Mesendoderm (in vitro differentiated cells): ENCODE results near the gene LYRM2.

Experiments
- DNase-seq: peaks from one replicate; pipeline ENCODE4 v3.0.0; 2013
- H2AK5ac ChIP-seq: 2 replicates; pipeline ENCODE4 v1.6.1; 2013; ENCODE audit warnings: low read length, inconsistent platforms
- H2BK120ac ChIP-seq: 2 replicates; pipeline ENCODE4 v1.6.1; 2013; ENCODE audit warnings: low read depth, mild to moderate bottlenecking, low read length, moderate library complexity, mixed read lengths
- H2BK15ac ChIP-seq: replicated peaks from 2 replicates; pipeline ENCODE4 v1.6.1; 2013; ENCODE audit warnings: low read depth, mild to moderate bottlenecking, moderate library complexity
- H2BK5ac ChIP-seq: 2 replicates; pipeline ENCODE4 v1.6.1; 2013; ENCODE audit warnings: low read length, inconsistent platforms
- H3K18ac ChIP-seq: 2 replicates; pipeline ENCODE4 v1.6.1; 2013; ENCODE audit warnings: mild to moderate bottlenecking, low read length, mixed read lengths
- H3K23ac ChIP-seq: one replicate; pipeline ENCODE4 v1.6.1; 2013; ENCODE audit warnings: low read length
- H3K27ac ChIP-seq: 2 replicates; pipeline ENCODE4 v1.5.1; 2013; ENCODE audit warnings: low read depth, mild to moderate bottlenecking, inconsistent platforms, low read length, moderate library complexity
- H3K27me3 ChIP-seq: 2 replicates; pipeline ENCODE4 v1.6.1; 2013; ENCODE audit warnings: low read length, control low read depth, mild to moderate bottlenecking, inconsistent platforms; ENCODE audit not compliant: insufficient read depth, poor library complexity
- H3K36me3 ChIP-seq: 2 replicates; pipeline ENCODE4 v1.6.1; 2013; ENCODE audit warnings: low read length, inconsistent platforms; ENCODE audit not compliant: control insufficient read depth, insufficient read depth
- H3K4ac ChIP-seq: one replicate; pipeline ENCODE4 v1.6.1; 2013; ENCODE audit warnings: low read depth, mild to moderate bottlenecking, low read length, moderate library complexity
- H3K4me1 ChIP-seq: 2 replicates; pipeline ENCODE4 v1.6.1; 2013; ENCODE audit warnings: low read depth, low read length, inconsistent platforms; ENCODE audit not compliant: control insufficient read depth
- H3K4me2 ChIP-seq: 2 replicates; pipeline ENCODE4 v1.6.1; 2013; ENCODE audit warnings: low read length
- H3K4me3 ChIP-seq: 2 replicates; pipeline ENCODE4 v1.5.1; 2013; ENCODE audit warnings: mild to moderate bottlenecking, low read length
- H3K56ac ChIP-seq: one replicate; pipeline ENCODE4 v1.6.1; 2013; ENCODE audit warnings: low read length
- H3K79me1 ChIP-seq: 2 replicates; pipeline ENCODE4 v1.6.1; 2013; ENCODE audit warnings: low read length, inconsistent platforms
- H3K79me2 ChIP-seq: 2 replicates; pipeline ENCODE4 v1.6.1; 2013; ENCODE audit warnings: mild to moderate bottlenecking, low read length; ENCODE audit not compliant: control insufficient read depth, insufficient read depth
- H3K9ac ChIP-seq: 2 replicates; pipeline ENCODE4 v1.6.1; 2013; ENCODE audit warnings: low read length, inconsistent platforms
- H4K5ac ChIP-seq: one replicate; pipeline ENCODE4 v1.6.1; 2013; ENCODE audit warnings: low read length
- H4K8ac ChIP-seq: one replicate; pipeline ENCODE4 v1.6.1; 2013; ENCODE audit warnings: low read depth, mild to moderate bottlenecking, control low read depth, low read length, moderate library complexity
- WGBS: extraction: QIAGEN DNeasy Blood & Tissue Kit; methylation state at CpG from one replicate; pipeline ENCODE4 v1.1.7; 2013; ENCODE audit warnings: low lambda C conversion rate, missing lambda C conversion rate; ENCODE audit not compliant: insufficient coverage; ENCODE audit errors: extremely low coverage; 5-methylcytosine and 5-hydroxymethylcytosine counted together

Gene LYRM2

GRCh38 chr6:89630488-89630887 lies 8.1 kb downstream of the LYRM2 start:
- Histone ChIP-seq H3K56ac (no peak overlapping the region), H3K4ac (no peak overlapping the region), H3K4me3 (no peak overlapping the region), H2AK5ac (no peak overlapping the region), H2BK5ac (no peak overlapping the region), H3K23ac (no peak overlapping the region), H3K18ac (no peak overlapping the region), H3K27ac (no peak overlapping the region), H3K4me2 (no peak overlapping the region), H4K8ac (no peak overlapping the region), H3K4me1 (no peaks in the 10 kb centered on the region), H3K27me3 (no peaks in the 10 kb centered on the region), H3K36me3 (peaks cover 14% of the 10 kb centered on the region), H2BK15ac (no peak overlapping the region), H4K5ac (no peak overlapping the region), H3K79me1 (no peaks in the 10 kb centered on the region), H3K9ac (no peak overlapping the region), H3K79me2 (no peaks in the 10 kb centered on the region), H2BK120ac (no peak overlapping the region)
- WGBS: no CpG with 5 or more reads among the region's 9 CpGs
- no peak for DNase-seq

DNA sequence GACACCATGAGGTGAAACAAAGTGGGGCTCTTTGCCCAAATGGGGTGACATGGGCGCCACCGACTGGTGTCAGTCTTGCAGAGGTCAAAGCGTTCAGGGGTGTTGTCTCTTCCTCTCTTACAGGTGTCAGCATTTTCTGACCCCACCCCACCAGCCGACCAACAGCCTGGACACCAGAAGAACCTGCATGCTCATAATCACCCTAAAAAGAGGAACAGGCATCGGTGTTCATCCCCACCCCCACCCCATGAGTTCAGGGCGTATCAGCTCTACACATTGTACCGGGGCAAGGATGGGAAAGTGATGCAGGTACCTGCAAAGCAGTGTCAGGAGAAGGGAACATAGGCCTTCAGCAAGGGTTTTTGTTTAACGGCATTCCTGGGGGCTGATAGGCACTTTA lies 14.8 kb downstream of the LYRM2 start:
- Histone ChIP-seq H2AK5ac (no peak overlapping the region), H3K79me1 (no peaks in the 10 kb centered on the region), H3K79me2 (no peaks in the 10 kb centered on the region), H4K8ac (no peak overlapping the region), H4K5ac (no peak overlapping the region), H2BK5ac (no peak overlapping the region), H3K56ac (no peak overlapping the region), H3K4me3 (no peak overlapping the region), H3K27ac (no peak overlapping the region), H3K4me1 (no peaks in the 10 kb centered on the region), H3K23ac (no peak overlapping the region), H3K18ac (no peak overlapping the region), H2BK120ac (no peak overlapping the region), H2BK15ac (no peak overlapping the region), H3K27me3 (no peaks in the 10 kb centered on the region), H3K9ac (no peak overlapping the region), H3K36me3 (peaks cover 5% of the 10 kb centered on the region), H3K4ac (no peak overlapping the region), H3K4me2 (no peak overlapping the region)
- WGBS: no CpG with 5 or more reads among the region's 8 CpGs
- DNase-seq: no peak

DNA sequence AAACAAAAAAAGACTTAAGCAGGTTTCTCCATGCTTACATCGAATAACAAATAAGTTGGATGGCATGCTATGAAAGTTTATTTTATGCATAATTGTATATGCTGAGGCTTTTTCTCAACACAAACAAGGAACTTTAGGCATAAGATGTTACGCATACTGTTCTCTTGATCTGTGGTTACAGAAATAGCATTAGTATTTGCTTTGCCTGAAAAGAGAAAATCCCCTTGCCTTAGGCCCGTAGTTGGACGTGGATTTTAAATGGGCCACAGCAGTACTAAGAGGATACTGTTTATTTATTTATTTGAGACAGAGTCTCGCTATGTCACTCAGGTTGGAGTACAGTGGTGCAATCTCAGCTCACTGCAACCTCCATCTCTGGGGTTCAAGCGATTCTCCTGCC lies 19.0 kb downstream of the LYRM2 start:
- Histone ChIP-seq H3K4me3 (no peak overlapping the region), H3K4me1 (no peaks in the 10 kb centered on the region), H2BK15ac (no peak overlapping the region), H2BK120ac (no peak overlapping the region), H3K23ac (no peak overlapping the region), H3K27me3 (no peaks in the 10 kb centered on the region), H3K36me3 (no peaks in the 10 kb centered on the region), H2BK5ac (no peak overlapping the region), H4K8ac (no peak overlapping the region), H3K27ac (no peak overlapping the region), H3K56ac (no peak overlapping the region), H3K9ac (no peak overlapping the region), H3K18ac (no peak overlapping the region), H3K4me2 (no peak overlapping the region), H3K4ac (no peak overlapping the region), H2AK5ac (no peak overlapping the region), H4K5ac (no peak overlapping the region), H3K79me2 (no peaks in the 10 kb centered on the region), H3K79me1 (no peaks in the 10 kb centered on the region)
- DNase-seq: no peak
- no CpG with 5 or more reads among the region's 6 CpGs for WGBS

DNA sequence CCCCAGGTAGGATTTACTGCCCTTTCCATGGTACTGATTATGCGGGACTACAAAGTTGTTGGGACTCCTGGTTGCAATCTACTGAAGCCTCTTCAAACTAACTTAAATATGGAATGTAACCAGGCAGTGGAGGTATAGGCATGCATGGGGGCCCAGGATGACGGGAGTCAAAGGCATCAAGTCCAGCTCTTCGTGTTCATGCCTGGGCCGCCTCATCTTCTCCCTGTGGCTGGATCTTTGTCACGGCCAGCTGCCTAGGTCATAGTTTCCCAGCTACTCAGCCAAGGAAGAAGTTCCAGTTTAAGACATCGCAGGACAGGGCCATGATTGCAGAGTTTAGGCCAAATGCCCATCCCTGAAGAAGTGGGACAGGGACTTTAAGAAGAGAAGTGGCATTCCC lies 20.5 kb downstream of the LYRM2 start:
- Histone ChIP-seq H2BK15ac (no peak overlapping the region), H3K79me2 (no peaks in the 10 kb centered on the region), H4K5ac (no peak overlapping the region), H2AK5ac (no peak overlapping the region), H3K4me1 (no peaks in the 10 kb centered on the region), H4K8ac (no peak overlapping the region), H3K4ac (no peak overlapping the region), H2BK5ac (no peak overlapping the region), H3K9ac (no peak overlapping the region), H3K4me2 (no peak overlapping the region), H3K18ac (no peak overlapping the region), H2BK120ac (no peak overlapping the region), H3K27ac (no peak overlapping the region), H3K56ac (no peak overlapping the region), H3K79me1 (no peaks in the 10 kb centered on the region), H3K27me3 (no peaks in the 10 kb centered on the region), H3K36me3 (no peaks in the 10 kb centered on the region), H3K23ac (no peak overlapping the region), H3K4me3 (no peak overlapping the region)
- no peak for DNase-seq
- no CpG with 5 or more reads among the region's 6 CpGs for WGBS

DNA sequence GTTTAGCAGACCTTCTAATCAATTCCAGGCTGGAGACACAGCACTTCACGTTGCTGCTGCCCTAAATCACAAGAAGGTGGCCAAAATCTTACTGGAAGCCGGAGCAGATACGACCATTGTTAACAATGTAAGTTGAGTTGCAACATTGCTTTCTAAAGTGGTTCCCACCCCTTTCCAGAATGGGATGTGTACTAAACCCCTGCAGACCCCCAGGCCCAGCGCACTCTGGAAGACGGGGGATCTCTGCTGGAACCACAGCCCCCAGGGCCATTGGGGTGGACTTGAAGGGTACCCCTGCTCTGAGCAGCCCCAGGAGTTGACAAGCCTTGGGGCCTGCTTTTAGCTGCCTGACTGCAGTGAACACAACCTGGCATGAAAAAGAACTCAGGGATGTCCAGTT lies 22.0 kb downstream of the LYRM2 start:
- no peak overlapping the region for H3K18ac ChIP-seq
- H3K79me1 ChIP-seq: no peaks in the 10 kb centered on the region
- H3K23ac ChIP-seq: no peak overlapping the region
- no peak for DNase-seq
- no peak overlapping the region for H4K5ac ChIP-seq
- no peak overlapping the region for H2AK5ac ChIP-seq
- no peak overlapping the region for H2BK15ac ChIP-seq
- H3K79me2 ChIP-seq: no peaks in the 10 kb centered on the region
- no peak overlapping the region for H3K27ac ChIP-seq
- H4K8ac ChIP-seq: no peak overlapping the region
- no peaks in the 10 kb centered on the region for H3K4me1 ChIP-seq
- no peaks in the 10 kb centered on the region for H3K27me3 ChIP-seq
- H3K4me2 ChIP-seq: no peak overlapping the region
- H3K36me3 ChIP-seq: no peaks in the 10 kb centered on the region
- no peak overlapping the region for H2BK5ac ChIP-seq
- H3K4me3 ChIP-seq: no peak overlapping the region
- WGBS: no CpG with 5 or more reads among the region's 5 CpGs
- H2BK120ac ChIP-seq: no peak overlapping the region
- no peak overlapping the region for H3K4ac ChIP-seq
- no peak overlapping the region for H3K56ac ChIP-seq
- no peak overlapping the region for H3K9ac ChIP-seq

- no peaks in the 10 kb centered on the region for H3K36me3 ChIP-seq
- H2BK120ac ChIP-seq: no peak overlapping the region
- no peak overlapping the region for H3K9ac ChIP-seq
- no peaks in the 10 kb centered on the region for H3K79me1 ChIP-seq
- H3K4me3 ChIP-seq: no peak overlapping the region
- H3K4me2 ChIP-seq: no peak overlapping the region
- no peak overlapping the region for H3K27ac ChIP-seq
- no peak overlapping the region for H3K23ac ChIP-seq
- H2AK5ac ChIP-seq: no peak overlapping the region
- DNase-seq: no peak
- H2BK15ac ChIP-seq: no peak overlapping the region
- no CpG with 5 or more reads among the region's 5 CpGs for WGBS
- H2BK5ac ChIP-seq: no peak overlapping the region
- H3K27me3 ChIP-seq: no peaks in the 10 kb centered on the region
- no peak overlapping the region for H3K56ac ChIP-seq
- no peaks in the 10 kb centered on the region for H3K79me2 ChIP-seq
- no peak overlapping the region for H3K4ac ChIP-seq
- no peak overlapping the region for H3K18ac ChIP-seq
- no peaks in the 10 kb centered on the region for H3K4me1 ChIP-seq
- H4K8ac ChIP-seq: no peak overlapping the region
- H4K5ac ChIP-seq: no peak overlapping the region
Observed at GRCh38 chr6:89615882-89616281, 22.7 kb downstream of the LYRM2 start.
